GM04503 (cell line): ENCODE data around the gene ZNF304.
"Not testable (repeated sequence)": the region's sequence is repeated elsewhere in the genome, so short reads cannot be mapped to it uniquely, and the experiment has no call there.

Source experiments
- DNase-seq: peaks from one replicate; pipeline ENCODE4 v3.0.0-alpha.2; 2012; ENCODE audit warnings: low read depth

ZNF304 gene

GRCh38 chr19:57362419-57362818 is 11.3 kb downstream of the ZNF304 start:
- no peak for DNase-seq

- DNase-seq, result peak; percentile 97
These were observed 12.1 kb downstream of the ZNF304 start, which contains the start of the genes TRAPPC2B and ZNF547 for GRCh38 chr19:57362997-57363687. Gene TRAPPC2B, plus strand, starts transcription at chr19:57363551. Its CDS starts 1,283 bp downstream, at chr19:57364834. Gene ZNF547, plus strand, starts transcription at chr19:57363551. Its CDS starts 5,005 bp downstream, at chr19:57368556.

GRCh38 chr19:57363688-57364181 is 12.7 kb downstream of the ZNF304 start:
- no peak for DNase-seq

GRCh38 chr19:57366776-57367175 is 15.7 kb downstream of the ZNF304 start:
- no peak for DNase-seq

- DNase-seq, result no peak
These were observed 23.1 kb downstream of the ZNF304 start for GRCh38 chr19:57374179-57374578.

GRCh38 chr19:57374647-57375046 is 23.6 kb downstream of the ZNF304 start:
- DNase-seq, result not testable (repeated sequence)

GRCh38 chr19:57376151-57376550 is 25.1 kb downstream of the ZNF304 start:
- DNase-seq, result no peak

- no peak for DNase-seq
These were observed 26.6 kb downstream of the ZNF304 start for GRCh38 chr19:57377498-57378146.

- no peak for DNase-seq
These were observed 29.9 kb downstream of the ZNF304 start for GRCh38 chr19:57380923-57381322.

GRCh38 chr19:57382806-57383488 is 31.9 kb downstream of the ZNF304 start:
- no peak for DNase-seq

GRCh38 chr19:57389194-57389729 is 38.2 kb downstream of the ZNF304 start:
- DNase-seq, result no peak

- peak; percentile 92 for DNase-seq
These were observed 38.9 kb downstream of the ZNF304 start, which contains the start of gene ZNF548 for GRCh38 chr19:57389730-57390598. Gene ZNF548, plus strand, starts transcription at chr19:57389854. Its CDS starts 246 bp downstream, at chr19:57390100.

- DNase-seq, result no peak
These were observed 44.6 kb downstream of the ZNF304 start for GRCh38 chr19:57395710-57396109.

GRCh38 chr19:57398868-57399267 is 47.8 kb downstream of the ZNF304 start:
- no peak for DNase-seq

- DNase-seq, result no peak
These were observed 52.9 kb downstream of the ZNF304 start for GRCh38 chr19:57403737-57404563.

- DNase-seq, result no peak
These were observed 55.5 kb downstream of the ZNF304 start for GRCh38 chr19:57406516-57407123.
